GM19043 (cell line): Measurements from ENCODE around the gene PCARE.

ENCODE experiments used
- ATAC-seq: cut with Tn5 transposase; IDR thresholded peaks from one replicate; pipeline ENCODE4 v1.9.1; 2021; ENCODE audit warnings: low read depth; ENCODE audit not compliant: unreplicated experiment

PCARE gene

DNA sequence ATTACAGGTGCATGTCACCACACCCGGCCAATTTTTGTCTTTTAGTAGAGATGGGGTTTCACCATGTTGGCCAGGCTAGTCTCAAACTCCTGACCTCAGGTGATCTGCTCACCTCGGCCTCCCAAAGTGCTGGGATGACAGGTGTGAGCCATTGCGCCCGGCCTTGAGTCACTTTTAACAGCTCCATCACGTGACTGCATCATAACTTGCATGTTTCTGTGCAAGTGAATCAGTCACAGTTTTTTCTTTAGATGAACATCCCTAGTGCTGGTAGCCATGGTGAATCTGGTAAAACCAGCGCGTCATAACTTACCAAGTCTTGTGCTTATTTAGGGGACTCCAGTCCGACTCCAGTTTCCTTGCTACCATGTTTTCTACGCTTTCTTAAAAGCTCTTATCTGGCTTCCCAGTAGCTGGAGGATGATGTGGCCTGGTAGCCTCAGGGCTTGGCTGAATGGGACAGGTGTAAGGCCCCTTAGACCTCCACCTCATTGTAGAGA, 33.1 kb downstream of the PCARE start:
- ATAC-seq = no peak

DNA sequence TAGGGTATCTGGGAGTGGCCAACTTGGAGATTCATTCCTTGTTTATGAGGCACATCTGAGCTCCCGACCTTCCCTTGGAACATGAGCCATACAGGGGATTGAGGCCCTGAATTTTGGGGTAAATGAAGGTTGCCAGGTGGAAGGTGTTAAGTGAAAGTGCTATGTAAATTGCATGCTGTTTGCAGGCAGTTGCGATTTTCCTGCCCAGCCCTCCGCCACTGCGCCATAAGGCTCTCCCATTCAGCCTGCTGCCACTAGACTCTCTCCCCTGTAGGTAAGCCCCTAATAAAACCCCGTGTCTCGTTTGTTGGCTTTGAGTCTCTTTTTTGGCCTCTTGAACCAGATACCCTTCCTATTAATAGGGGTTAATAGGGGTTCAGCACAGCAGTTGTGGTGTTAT, 33.8 kb downstream of the PCARE start:
- ATAC-seq = no peak

DNA sequence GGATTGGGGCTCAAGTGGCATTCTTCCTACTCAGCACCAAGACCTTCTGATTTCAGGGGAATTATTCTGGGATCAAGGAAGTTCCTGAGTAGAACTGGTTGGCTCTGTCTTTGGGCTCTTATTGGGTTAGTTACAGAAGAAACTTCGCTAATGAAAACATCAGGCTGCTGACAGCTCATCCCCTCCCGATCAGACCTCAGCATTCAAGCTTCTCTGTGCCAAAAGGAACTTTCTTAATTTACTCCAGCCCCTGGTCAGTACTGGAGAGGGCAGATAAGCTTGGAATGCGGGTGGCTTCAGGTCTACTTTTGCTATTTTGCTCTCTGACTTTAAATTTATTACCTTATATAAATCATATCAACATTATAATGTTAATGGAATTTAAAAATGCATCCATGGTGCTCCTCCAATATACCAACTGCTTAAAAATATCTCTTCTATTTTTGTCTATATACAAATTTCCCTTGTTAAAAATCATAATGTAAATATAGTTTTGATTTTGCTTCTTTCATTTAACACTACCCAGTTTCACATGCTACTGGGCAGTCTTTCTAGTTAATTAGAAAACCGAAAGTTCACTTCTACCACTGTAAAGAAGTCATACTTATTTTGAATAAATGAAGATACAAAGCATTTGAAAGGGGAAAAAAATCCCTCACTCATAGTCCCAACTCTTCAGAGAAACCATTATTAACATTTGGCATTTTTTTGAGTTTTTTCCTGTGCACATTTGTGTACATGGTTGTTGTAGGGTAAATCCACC, 34.4 kb downstream of the PCARE start:
- ATAC-seq = peak; percentile 53

DNA sequence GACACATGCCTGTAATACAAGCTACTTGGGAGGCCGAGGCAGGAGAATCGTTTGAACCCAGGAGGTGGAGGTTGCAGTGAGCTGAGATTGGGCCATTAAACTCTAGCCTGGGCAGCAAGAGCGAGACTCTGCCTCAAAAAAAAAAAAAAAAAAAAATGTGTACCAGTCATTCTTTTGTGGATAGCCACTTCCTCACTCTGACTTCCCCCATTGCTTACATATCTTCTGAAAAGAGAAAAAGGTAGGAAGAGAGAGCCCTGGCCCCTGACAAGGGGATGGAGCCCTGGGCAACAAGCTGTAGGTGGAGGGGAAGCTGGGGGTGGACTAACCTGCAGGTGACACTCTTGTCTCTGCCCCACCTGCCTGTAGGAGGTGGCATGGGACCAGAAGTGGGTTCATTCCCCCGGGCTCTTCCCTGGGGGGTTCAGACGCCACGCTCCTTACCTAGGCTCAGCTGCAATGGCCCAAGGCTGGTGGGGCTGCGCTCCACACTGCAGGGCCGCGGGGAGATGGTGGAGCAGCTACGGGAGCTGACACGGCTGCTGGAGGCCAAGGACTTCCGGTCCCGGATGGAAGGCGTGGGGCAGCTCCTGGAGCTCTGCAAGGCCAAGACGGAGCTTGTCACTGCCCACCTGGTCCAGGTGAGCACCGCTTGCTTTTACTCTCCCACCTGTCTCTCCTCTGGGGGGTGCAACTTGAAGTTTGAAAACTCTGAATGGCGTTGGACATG, 39.1 kb downstream of the PCARE start:
- no peak for ATAC-seq

DNA sequence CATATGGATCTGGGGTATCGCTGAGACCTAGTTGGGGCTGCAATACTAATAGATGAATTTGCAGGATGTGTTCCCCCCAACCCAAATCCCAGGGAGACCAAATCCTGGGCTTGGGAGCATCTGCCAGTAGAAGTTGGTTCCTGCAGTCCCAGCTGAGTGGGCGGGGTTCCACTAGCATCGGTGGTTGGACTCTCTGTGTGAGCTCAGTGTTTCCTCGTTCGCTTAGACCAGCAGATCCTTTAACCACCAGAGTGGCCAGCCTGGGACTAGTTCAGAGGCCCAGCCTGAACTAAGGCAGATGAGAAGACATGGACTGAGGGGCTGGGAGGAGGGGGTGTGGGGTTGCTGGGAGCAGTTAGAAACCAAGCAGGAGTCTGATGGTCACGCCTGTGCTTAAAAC, 40.7 kb downstream of the PCARE start:
- ATAC-seq = no peak

DNA sequence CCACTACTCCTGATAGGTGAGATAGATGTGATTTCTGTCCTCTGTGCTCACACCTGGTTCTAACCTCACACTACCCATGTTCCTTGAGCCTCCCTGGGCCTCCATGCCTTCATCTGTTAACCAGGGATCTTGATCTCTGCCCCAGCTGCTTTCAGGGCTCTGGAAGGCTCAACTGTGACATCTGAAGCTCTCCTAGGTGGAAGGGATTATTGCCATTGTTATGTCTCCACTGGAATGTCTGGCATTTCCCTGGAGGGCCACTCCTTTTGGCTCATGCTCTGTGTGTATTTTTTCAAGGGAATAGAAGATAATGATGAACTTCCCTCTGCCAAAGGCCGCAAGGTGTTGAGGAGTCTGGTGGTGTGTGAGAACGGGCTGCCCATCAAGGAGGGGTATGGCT, 41.2 kb downstream of the PCARE start:
- ATAC-seq = no peak

DNA sequence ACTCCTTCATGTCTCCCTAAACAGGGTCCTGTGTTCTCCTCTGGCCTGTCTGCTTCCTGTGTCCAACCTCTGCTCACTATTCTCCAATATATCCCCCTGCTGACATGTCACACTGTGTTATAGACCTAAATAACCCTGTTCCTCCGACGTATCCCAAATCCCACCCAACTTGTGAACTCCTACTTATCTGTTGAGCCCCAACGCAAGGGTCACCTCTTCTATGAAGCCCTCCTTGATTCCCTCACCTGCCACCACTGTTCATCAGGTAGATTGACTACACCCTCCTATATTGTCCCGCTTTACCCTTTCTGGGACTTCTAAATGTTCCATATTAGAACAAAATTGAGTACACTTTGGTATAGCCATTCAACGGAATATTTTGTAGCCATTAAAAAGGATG, 42.1 kb downstream of the PCARE start:
- no peak for ATAC-seq

DNA sequence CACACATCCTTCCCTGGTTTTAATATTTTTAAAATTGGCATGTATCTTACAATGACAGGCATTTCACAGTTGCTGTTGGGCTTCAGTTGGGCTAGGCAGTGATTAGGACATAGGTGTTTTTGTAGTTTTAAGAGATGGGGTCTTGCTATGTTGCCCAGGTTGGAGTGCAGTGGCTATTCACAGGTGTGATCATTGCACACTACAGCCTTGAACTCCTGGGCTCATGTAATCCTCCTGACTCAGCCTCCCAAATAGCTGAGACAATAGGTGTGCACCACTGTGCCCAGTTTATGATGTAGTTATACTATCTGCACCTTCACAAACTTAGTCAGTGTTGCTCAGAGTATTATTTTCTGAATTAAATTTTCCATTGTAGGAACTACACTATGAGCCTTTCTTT, 43.3 kb downstream of the PCARE start:
- ATAC-seq = no peak

DNA sequence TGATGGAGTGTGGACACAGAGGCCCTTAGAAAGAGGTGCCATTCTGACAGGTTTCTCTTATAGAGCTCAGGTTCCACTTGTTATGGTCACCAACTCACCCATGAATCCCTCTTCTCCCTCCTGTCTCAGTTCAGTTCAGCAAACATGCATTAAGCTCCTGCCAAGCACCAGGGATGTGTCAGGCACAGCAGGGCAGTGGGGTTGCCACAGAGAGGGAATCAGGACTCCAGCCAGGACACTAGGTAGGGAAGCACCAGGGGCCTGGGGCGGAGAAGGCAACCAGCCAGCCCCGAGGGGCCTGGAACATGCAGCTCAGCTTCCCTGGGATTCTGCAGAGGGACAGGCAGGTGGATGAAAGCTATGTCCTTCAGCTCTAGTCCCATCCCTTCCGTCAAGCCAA, 48.6 kb downstream of the PCARE start:
- ATAC-seq = no peak

DNA sequence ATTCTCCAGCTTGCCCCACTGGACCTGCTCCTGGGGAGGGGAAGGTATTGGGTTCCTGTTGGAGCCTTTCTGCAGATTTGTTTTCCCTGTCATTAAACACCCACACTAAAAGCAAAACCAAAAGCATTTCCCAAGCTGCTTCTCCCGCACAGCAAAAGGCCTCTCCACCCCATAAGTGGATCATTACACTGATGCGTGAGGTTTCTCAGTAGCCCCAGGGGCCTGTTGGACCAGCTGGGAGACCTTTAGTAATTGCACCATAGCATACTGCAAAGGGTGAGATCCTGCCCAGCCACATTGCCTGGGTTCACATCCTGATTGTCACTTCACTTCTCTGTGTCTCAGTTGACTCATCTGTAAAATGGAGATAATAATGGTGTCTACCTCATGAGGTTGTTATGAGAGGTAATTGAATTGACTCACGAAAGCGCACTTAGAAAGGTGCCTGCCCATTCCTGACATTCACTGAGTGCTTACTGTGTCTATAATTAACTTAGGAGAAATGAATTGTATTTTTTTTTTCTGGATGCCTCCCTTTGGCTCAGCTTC, 49.4 kb downstream of the PCARE start:
- ATAC-seq = no peak

DNA sequence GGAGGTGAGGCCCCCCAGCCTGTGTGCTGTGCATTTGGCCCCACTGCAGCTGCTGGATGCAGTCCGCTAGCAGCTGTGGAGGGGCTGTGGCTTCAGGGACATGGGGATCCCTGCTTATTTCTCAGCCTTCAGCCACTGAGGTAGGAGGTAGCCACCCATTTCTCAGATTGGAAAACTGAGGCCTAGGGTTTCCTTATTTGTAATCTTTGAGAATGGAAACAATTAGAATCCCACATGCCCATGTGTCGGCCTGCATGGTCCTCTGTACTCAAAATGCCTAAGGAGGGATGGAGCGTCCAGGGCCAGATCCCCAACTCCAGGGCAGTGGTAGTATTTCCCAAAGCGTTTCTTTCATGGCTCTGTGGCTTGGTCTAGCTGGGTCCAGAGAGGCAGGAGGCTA, 51.1 kb downstream of the PCARE start:
- ATAC-seq = no peak

DNA sequence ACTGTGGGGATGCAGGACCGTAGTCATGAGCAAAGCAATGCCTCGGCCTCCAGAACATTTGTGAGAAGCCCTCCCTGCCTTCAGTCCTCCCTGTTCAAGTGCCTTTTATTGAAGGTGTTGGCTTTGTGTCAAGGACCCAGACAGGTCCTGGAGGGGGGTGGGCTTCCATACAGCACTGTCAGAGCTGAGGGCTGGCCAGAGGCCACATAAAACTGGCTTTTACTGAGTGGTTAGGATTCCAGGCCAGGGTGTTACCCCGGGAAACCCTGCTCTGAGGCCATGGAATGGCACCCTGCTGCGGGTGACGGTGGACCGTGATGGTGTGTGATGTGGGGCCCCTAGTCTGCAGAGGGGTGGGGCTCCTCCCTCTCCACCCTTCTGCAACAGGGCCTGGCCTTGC, 51.6 kb downstream of the PCARE start:
- no peak for ATAC-seq

DNA sequence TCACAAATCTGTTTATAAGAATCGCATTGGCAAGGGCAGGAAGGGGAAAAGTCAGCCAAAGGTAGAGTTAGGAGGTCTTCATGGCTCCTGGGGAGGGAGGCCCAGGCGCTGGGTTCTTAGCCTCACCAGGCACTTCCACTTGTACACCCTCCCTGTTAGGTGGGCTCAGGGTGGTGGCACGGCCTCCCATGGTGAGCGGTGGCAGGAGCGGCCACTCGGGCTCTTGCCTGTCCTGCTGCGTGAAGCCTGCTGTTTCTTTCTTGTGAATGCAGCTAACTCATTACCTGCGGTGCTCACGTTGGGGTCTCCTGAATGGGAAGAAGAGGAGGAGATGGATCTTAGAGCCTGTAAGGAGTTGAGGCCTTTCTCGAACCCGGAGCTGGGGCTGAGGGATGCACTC, 52.4 kb downstream of the PCARE start:
- ATAC-seq = no peak

DNA sequence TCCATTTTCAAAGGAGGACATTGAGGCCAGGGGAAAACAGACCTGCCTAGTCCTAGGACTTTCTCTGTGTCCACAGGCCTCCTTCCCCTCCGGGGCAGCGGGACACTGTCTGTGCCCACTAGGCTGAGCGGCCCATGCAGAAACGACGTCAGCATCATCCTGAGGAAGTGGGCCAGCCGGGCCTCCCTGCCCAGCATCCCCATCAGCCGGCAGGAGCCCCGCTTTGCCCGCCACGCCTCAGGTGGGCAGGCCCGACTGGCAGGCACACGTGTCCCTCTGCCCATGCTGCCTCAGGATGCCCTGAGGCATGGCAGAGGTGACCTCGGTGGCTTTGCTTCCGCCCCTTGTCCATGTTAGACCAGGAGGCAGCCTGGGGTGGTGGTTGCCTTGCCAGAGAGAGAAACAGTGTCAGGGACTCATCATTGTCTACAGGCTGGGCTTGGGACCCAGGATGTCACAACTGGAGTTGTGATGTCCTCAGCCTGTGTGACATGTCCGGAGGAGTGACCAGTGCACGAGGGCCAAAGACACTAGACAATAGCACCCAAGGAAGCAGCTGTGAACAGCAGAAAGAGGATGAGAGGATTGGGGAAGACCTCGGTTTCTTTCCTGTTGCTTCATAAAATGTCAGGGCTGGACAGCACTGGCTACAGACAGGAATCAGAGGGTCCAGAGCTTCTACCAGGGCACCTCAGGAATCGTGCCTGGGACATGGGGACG, 56.4 kb downstream of the PCARE start:
- no peak for ATAC-seq

DNA sequence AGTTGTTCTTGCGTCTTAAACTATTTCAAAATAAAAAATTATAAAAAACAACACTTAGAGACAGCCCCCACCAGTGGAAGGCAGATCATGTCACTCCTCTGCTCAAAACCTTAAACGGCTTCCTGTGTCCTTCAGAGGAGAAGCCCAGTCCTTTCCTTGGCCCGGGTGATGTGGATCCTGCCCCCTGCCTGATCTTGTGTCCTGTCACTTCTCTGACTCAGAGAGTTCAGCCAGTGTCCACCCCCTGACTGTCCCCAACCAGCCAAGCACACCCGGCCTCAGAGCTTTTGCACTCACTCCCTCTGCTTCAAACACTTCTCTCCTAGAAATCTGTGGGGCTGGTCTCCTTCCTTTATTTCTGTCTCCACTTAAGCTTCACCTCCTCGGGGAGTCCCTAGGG, 57.8 kb downstream of the PCARE start:
- no peak for ATAC-seq

DNA sequence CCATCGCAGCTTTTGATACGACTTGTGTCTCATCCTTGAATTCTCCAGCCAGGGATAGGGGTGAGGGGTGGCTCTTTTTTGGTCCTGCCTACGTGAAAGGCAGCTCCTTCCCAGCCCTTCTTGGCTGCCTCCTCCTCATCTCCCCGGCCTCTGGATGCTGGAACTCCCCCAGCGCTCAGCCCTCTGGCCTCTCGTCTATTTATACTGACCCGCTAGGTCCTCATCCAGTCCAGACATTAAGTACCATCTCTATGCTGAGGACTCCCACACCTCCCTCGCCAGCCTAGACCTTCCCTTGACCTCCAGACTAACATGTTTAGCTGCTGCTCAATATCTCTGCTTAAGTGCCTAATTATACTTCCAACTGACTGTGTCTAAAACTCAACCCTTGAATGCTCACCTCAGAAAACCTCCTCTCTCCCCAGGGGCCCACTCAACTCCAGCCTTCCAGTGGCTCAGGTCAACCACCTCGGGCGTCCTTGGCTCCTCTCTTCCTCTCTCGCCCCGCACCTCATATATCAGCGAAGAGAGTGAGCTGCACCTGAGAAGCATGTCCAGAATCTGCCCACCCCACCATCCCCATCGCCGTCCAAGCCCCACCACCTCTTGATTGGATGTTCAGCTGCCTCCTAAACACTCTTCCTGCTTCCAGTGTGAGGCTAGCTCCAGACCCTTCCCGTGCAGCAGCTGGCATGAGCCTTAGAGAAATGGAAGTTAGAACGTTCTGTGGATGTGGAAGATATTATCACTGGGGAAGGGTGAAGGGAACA, 58.4 kb downstream of the PCARE start:
- no peak for ATAC-seq

DNA sequence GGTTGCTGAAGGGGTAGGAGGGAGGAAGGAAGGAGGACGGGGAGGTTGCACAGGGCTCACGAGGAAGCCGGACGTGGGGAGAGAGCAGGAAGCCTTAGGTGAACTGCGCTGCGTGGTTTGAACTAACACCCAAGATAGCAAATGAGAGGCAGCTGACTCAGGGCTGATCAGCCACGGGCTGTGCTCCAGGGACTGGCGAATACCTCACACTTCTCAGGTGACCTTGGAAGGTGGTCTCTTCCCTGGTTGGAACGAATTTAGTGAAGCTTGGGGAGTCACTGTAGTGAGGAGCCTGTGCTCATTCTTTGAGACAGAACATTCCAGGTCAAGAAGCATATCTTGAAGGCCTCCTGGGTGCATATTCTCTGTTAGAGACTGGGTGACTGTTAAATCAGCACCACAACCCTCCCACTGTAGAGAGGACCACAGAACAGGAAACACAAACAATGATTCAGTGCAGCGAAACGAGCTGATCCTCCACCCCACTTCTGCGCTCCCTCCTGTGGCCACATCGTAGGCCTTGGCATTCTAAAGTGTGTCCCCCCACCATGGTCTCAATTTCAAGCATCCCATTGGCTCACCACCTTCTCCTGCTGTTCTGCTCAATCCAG, 59.4 kb downstream of the PCARE start:
- peak; percentile 64 for ATAC-seq

DNA sequence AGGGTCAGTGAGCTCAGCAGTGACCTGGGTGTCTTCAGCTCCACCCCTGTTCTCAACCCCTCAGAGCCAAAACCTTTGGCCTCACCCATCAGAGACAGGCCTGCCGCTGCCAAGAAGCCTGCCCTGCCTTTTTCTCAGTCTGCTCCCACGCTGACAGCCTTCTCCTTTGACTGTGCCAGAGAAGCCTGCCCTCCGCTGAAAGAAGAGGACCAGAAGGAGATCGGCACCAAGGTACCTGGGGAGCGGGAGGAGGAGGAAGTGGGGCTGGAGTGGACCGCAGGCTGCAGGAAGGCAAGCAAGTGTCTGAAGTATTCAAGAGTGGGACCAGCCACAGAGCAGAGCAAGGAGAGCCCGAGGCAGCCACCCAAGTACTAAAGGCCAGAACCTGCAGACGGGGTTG, 60.0 kb downstream of the PCARE start:
- ATAC-seq = no peak

DNA sequence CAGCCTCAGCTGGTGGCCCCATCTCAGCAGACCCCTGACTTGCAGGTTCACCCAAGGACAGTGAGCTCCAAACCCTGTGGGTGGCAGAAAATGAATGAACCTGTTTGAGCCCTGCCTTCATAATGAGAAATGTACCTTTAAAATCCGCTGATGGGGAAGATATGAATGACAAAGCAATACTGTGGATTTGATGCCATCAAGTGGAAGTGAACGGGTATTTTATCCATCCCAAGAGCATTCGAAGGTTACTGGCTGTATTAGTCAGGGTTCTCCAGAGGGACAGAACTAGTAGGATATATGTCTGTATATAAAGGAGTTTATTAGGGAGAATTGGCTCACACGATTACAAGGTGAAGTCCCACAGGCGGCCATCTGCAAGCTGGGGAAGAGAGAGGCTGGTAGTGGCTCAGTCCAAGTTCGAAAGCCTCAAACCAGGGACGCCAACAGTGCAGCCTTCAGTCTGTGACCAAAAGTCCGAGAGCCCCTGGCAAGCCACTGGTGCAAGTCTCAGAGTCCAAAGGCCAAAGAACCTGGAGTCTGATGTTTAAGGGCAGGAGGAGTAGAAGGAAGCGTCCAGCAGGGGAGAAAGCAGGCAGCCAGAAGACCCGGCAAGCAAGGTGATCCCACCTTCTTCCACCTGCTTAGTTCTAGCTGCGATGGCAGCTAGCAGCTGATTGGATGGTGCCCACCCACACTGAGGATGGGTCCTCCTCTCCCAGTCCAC, 61.1 kb downstream of the PCARE start:
- no peak for ATAC-seq
